ENCODE data around the gene CMTM8.

Gene CMTM8

GRCh38 chr3:32236377-32236776, 2.1 kb upstream of the CMTM8 start:
- DNase-seq: no peak

- DNase-seq: no peak
Observed at GRCh38 chr3:32237670-32238452, 619 bp upstream of the CMTM8 start.

DNA sequence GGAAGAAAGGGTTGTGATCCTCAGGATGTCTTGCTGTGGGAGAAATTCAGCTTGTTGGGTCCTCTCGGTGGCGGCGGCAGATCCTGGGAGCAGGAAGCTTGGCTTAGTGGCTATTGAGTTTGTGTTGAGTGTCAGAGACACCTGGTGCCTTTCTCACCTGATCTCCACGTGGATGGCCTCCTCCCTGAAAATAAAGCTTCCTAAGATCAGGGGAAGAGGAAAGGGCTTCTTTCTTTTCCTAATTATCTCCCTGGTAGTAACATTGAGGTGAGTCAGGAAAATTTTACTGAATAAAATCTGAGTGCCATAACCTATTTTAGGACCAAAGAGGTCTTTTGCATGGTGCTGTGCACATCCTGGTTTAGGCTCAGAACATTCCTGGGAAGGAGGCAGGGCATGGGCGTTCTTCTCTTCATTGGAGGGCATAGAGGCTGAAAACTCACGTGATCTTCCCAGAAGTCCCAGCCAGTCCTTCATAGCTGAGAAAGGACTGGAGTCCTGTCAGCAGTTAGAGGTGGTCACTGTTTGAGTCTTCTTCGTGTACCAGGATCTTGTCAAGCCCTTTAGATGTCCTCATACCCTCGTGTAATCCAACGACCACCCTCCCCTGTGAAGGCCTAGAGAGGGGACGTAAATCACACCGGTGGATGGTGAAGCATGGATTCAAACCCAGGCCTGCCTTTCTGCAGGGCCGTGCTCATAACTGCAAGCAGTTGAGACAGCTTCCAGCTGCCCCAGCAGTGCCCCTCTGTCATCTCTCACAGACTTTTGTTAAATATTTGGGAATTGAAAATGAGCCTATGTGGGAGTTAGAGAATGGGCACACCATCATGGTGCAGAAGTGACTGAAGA, 1.1 kb downstream of the CMTM8 start:
- DNase-seq: peak; percentile 25

DNA sequence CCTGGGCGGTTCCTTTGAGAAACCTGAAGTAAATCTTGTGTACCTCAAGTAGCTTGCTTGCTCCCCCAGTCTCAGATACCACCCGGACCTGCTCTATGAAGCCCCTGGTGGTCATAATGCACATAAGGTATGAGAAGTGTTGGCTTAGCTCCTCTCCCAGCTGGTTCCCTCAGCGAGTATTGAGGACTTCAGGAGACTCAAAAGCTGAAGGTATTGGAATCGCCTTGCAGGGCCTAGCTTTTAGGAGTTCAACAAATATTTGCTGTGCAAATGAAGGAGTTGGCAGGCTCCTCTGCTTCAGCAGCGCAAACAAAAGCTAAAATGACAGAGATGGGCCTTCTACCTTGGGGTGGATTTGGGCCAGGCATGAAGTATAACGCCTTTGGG, 1.7 kb downstream of the CMTM8 start:
- peak; percentile 43 for DNase-seq

DNA sequence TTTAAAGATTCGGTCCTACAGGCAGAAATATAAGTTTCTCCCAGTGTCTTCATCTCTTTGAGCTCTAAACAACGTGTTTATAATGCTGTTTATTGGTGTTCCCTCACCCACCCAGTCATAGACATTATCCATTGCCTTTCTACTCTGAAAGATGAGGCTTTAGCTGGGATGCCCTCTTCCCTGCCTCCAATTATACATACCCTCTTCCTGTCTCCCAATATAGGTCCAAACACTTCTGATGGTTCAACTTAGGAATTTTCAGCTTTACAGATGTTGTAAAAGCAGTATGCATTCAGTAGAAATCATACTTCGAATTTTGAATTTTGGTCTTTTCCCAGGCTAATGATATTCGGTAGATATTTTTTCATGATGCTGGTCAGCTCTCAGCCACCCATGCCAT, 2.6 kb downstream of the CMTM8 start:
- DNase-seq: no peak

DNA sequence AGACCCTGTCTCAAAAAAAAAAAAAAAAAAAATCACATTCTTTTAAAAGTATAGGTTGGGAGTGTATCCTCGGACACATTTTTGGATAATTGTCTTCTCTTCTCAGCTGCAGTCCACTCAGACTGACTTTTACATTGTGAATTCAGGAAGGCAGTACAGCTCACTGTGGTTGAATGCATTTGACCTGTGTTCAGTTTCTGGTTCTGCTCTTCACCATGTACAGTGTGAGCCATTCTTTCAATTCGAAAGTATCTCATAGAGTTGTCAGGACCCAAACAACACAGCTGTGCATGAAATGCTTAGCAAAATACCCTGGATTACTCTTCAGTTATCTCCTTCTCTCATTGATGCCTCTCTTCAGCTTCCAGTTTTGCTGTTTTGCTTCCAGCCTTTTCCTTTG, 5.0 kb downstream of the CMTM8 start:
- DNase-seq: no peak

- DNase-seq: no peak
Observed at GRCh38 chr3:32245200-32245599, 6.7 kb downstream of the CMTM8 start.

GRCh38 chr3:32246079-32246675, 7.7 kb downstream of the CMTM8 start:
- DNase-seq: no peak

GRCh38 chr3:32249184-32249782, 10.8 kb downstream of the CMTM8 start:
- DNase-seq: no peak

GRCh38 chr3:32254268-32254667, 15.8 kb downstream of the CMTM8 start:
- DNase-seq: no peak

GRCh38 chr3:32255345-32255744, 16.9 kb downstream of the CMTM8 start:
- no peak for DNase-seq

GRCh38 chr3:32256206-32256605, 17.7 kb downstream of the CMTM8 start:
- no peak for DNase-seq

- no peak for DNase-seq
Observed at GRCh38 chr3:32257042-32257441, 18.6 kb downstream of the CMTM8 start.

DNA sequence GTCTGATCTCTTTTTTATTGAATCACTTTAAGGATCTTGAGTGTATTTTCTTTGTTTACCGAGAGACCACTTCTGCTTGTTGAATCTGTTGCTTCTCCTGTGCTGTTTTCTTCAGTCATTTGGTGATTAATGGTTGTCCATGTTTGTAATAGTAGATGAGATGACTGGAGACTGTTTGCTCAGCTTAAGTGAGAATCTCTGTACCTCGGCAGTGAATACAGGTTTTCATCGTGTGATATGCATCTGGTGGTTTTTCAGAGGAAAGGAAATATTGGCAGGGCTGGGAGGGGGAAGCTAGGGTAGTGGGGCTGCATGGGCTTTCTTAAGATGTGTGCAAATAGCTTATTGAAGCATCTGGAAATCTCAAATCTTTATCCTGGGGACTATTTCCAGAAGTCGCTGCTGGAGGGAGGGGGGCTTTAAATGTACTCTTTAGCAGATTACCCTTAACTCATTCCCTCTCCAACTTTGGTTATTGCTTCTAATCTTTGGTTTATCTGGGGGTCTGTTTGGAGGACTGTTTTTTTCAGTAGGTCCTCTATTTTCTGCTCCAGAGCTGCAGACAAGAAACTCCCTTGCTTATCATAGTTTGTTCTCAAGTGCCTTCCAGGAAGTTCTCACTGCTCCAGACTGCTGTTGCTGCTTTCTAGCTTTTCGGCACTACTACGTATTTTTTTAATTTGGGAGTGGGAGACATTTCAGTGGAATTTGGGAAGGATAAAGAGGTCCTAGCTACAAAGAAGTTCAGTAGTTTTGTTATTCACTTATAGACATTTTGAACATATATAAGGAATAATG, 19.4 kb downstream of the CMTM8 start:
- DNase-seq: peak; percentile 19

- DNase-seq: no peak
Observed at GRCh38 chr3:32258869-32259268, 20.4 kb downstream of the CMTM8 start.

GRCh38 chr3:32261545-32261944, 23.1 kb downstream of the CMTM8 start:
- DNase-seq: no peak

DNA sequence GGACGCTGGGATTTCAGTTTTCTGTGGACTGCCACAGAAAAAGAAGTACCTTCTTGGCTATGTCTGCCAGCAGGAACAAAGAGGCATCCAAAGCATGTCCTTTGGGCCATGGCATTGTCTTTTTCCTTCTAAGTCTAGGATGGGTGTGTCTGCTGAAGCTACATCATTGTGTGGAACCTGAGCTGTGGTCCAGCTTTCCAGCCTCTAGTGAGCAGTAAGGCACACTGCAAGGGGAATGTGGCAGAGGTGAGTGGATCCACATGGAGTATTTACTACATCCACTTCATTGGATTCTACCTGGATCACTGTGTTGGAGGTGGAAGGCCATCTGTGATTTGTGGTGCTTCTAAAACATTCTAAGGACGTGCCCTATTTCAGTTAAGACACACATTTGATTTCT, 23.7 kb downstream of the CMTM8 start:
- DNase-seq: no peak

DNA sequence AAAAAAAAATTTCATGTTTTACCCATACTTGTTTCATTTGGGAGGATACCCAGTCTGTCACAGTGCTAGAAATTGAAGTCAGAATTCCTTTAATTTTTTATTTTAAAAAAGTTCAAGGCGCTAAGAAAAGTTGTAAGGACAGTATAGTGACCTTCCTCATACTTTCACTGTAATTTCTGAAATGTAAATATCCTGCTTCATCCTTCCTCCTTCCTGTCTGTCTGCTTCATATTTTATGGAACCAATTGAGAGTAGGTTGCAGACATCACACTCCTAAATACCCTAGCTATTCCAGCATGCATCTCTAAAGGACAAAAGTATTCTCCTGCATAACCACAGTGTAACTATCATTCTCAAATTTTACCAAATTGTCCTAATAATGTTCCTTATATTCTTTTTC, 35.8 kb downstream of the CMTM8 start:
- no peak for DNase-seq

DNA sequence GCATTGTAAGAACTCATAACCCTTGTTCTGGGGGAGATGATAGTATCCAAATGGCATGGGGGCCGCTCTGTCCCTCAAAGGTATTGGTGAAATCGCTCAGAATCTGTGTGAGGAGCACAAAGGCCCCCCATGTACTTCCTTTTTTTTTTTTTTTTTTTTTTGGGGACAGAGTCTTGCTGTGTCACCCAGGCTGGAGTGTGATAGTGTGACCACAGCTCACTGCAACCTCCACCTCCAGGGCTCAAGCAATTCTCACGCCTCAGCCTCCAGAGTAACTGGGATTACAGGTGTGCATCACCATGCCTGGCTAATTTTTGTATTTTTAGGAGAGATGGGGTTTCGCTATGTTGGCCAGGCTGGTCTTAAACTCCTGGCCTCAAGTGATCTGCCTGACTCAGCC, 37.0 kb downstream of the CMTM8 start:
- DNase-seq: no peak

DNA sequence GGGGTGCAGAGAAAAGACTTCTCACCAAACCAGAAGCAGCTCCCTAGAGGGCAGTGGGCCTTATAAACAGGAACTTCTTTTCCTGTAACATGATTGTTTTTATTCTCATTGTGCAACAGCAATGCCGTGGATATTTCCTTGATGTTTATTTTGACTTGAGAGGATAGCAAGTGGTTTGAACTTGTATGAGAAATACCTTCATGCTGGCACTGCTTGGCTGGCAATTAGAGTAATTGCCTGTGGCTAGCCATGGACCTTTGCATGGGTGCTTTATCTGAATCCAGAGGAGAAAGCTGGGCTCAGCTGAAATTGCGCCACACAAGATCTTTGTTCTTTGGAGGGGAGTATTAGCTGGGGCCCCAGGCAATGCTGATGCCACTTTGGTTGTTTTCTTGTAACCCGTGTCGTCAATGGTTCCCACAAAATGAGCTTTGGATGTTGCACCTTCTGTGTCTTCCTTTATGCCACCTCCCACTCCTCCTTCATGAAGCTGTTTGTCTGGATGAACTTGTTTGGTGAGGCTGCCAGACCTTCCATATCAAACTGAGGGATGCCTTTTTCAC, 37.9 kb downstream of the CMTM8 start:
- no peak for DNase-seq

GRCh38 chr3:32278714-32279113, 40.2 kb downstream of the CMTM8 start:
- DNase-seq: no peak

DNA sequence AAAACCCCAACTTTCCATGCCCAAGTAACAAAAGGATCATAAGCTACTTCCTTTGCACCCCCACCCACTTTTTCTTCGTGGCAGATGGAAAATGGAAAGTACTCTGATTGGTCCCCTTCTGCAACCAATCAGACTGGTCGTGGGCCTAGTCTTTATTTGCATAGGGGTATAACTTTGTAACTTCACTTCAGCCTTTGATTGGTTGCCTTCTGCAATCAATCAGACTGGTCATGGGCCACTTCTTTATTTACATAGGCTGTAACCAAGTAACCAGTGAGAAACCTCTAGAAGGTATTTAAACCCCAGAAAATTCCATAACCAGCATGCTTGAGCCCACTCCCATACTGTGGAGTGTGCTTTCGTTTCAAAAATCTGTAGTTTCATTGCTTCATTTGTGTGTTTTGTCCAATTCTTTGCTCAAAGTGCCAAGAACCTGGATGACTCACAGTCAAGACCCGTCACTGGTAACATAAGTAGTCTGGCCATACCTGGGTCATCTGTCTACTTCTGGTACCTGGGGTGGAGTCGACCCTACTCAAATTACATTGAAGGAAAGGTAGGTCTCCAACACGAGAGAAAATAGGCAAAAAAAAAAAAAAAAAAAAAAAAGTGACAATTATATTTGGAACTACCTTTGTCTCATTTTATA, 41.9 kb downstream of the CMTM8 start:
- no peak for DNase-seq
